HG03103 (cell line): ENCODE measurements around the gene EARS2.
"Not testable (repeated sequence)": the region's sequence is repeated elsewhere in the genome, so short reads cannot be mapped to it uniquely, and the experiment has no call there.

Experiments used
- ATAC-seq: cut with Tn5 transposase; IDR thresholded peaks from one replicate; pipeline ENCODE4 v1.9.1; 2021; ENCODE audit warnings: low read depth; ENCODE audit not compliant: unreplicated experiment

EARS2 gene

GRCh38 chr16:23485257-23485614, 71.9 kb downstream of the EARS2 start:
- no peak for ATAC-seq

- no peak for ATAC-seq
Observed at GRCh38 chr16:23484510-23485256, 72.5 kb downstream of the EARS2 start.

- ATAC-seq: not testable (repeated sequence)
Observed at GRCh38 chr16:23483492-23483891, 73.7 kb downstream of the EARS2 start.

DNA sequence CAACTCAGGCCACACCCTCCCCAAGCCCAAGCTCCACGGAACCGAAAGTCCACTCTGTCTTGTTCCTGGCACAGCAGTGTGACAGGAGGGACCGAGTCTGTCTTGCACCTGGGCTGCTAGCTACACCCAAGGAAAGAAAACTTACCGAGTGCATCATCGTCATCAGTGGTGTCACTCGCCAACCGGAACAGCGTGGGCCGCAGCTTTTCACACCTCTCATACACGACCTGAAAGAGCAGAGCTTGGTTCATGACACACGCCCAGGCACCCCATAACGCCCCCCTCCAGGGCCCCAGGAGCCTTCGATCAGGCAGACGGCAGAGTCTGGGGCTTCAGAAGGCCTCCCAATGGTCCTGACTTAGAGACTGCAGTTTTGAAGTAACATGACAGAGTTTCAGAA, 74.4 kb downstream of the EARS2 start:
- no peak for ATAC-seq

GRCh38 chr16:23480257-23480656, 76.9 kb downstream of the EARS2 start:
- ATAC-seq: no peak

GRCh38 chr16:23479138-23479537, 78.0 kb downstream of the EARS2 start:
- ATAC-seq: no peak

GRCh38 chr16:23478566-23478965, 78.6 kb downstream of the EARS2 start:
- no peak for ATAC-seq

DNA sequence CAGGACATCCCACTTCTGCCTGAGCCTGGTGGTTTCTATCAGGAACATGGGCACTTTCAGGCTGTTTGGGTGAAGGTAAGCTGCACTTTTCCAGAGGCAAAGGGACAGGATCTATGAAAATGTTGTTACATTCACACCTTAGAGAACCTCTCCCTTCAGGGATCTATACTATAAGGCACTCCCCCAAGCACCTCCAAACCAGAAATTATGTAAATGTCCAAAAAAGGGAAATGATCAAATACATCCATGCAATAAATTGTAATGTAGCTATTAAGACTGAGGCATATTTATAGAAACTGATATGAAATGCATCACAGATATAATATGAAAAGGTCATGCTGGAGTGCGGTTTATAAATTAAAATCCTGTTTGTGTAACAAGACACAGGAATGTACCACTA, 80.9 kb downstream of the EARS2 start:
- ATAC-seq: no peak
